Glomerular visceral epithelial cell (primary cell): Measurements from ENCODE around the gene SHC2.
"Not testable (repeated sequence)": the region's sequence is repeated elsewhere in the genome, so short reads cannot be mapped to it uniquely, and the experiment has no call there.

Experiments used
- DNase-seq: peaks from one replicate; pipeline ENCODE4 v3.0.0-alpha.2; 2016; ENCODE audit errors: extremely low spot score

The SHC2 gene

DNA sequence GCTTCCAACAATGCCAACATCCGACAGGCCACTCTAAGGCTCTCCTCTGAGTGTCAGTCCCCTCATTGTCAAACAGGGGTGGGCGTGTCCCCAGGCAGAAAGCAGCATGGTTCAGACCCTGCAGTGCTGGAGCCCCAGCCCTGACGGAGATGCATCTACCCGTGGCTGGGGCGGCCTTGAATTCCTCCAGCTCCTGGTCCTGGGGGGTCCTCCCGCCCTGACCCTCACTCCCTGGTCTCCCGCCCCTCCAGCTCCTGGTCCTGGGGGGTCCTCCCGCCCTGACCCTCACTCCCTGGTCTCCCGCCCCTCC is 38.0 kb downstream of the SHC2 start:
- DNase-seq: not testable (repeated sequence)

DNA sequence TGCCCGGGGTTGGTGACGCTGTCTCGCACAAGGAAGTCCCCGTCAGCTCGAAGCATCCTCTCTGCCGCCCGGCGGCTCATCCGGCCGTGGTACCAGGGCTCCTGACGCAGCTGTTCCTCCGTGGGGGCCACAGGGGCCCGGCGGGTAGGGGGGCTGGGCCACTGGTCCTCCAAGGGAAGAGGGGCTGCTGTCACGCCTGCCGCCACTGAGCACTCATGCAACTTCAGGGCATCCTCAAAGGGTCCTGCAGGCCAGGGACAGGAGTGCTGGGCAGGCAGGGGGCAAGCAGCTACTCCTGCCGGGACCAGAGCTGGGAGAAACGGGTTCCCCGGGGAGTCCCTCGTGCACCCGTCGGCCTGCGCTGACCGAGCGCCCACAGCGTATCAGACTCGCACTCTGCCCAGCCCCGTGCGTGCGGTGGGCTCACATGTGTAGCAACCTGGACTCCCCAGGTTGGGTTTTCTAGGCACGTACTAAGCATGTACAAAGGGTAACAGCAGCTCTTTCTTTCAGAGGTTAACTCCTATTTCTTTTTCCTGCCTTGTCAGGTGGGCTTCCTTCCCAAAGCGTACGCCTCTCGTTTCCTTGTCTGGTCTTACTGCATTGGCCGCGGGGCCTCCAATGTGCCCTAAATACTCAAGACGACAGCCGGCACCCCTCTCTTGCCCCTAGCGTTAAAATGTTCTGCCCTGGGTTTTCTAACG is 38.5 kb downstream of the SHC2 start:
- no peak for DNase-seq

DNA sequence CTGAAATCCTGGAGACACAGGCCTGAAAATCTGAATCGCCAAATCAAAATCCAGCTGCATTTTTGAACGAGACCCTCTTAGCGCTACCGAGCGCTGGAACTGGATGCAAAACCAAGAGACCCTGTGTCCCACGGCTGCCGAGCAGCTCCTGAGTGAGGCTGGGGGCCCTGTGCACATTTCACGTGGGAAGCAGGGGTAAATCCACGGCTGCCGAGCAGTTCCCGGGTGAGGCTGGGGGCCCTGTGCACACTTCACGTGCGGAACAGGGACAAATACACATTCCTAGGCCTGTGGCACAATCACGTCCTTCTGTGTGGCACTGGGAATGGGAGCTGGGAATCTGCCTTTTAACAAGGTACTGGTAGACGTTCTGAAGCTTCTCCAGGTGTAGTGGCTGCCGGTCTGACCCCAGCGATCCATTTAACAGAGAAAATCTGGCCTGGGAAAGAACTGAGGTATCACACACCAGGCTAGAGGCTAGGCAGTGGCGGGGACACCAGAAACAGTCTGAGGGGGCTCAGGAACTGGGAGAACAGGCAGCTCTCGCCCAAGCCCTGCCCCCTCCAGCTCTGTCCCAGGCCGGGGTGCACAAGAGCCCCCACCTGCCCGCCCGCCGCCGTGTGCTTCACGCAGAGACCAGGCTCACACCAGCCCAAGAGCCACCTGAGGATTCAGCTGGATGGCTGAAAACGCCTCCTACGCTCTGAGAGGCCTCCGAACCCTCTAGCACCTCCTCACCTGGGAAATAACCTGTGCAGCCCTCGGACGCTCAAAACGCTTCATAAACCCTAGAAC is 40.9 kb downstream of the SHC2 start:
- DNase-seq: no peak

DNA sequence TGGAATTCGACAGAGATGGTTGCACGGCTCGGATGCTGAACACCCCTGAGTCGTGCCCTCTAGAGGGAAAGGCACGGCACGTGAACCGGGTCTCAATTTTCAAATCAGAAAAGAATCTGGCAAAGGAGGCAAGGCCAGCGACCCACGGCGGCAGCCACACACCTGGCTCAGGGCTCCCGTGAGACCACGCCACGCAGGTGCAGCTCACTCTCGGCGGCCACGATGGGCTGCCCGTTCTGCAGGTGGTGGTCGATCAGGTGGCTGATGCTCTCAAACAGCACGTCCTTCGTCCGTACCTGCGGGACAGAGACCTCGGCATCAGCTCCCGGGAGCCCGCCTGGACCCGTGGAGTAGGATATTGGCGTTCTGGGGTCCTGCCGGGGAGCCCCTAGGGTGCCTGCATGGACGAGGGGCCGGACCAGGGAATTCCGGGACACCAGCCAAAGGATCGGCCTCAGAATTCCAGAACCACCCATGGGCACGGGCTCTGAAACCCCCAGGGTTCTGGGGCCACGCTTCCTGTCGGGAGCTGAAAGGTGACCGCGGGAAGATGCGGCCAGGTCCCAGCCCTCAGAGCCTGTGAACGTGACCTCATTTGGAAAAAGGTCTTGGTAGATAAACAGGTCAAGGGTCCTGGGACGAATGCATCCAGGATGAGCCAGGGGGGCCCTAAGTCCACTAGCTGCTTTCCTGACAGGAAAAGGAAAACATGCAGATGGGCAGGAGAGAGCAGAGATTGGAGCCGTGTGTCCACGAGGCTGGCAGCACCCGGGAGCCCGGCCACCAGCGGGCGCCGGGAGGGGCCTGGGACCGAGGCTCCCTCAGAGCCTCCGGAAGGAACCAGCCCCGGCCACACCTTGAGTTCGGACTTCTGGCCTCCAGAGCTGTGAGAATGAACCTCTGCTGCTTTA is 41.8 kb downstream of the SHC2 start:
- DNase-seq: no peak

DNA sequence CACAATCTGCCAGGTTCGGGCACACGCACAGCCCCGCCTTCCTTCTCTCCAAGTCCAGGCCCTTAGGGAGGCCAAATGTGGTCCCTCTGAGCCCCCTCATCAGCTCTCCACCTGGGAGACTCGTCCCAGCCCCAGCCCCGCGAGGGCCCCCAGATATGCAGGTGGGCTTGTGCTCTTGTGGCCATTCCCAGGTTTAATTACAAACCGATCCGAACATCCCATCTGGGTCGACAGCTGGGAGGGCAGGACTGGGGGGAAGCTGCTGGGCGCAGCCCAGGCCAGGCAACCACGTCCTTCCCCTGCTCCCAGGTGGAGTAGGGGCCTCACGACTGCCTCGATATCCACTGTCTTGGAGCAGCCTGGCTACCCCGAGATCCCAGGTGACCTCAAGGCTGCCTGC is 44.4 kb downstream of the SHC2 start:
- no peak for DNase-seq

DNA sequence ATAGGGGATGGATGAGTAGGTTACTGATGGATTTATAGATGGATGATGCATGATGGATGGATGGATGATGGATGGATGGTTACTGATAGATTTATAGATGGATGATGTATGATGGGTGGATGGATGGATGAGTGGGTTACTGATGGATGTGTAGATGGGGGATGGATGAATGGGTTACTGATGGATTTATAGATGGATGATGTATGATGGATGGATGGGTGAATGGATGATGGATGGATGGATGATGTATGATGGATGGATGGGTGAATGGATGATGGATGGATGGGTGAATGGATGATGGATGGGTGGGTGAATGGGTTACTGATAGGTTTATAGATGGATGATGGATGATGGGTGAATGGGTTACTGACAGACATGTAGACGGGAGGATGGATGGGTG is 45.5 kb downstream of the SHC2 start:
- DNase-seq: no peak

DNA sequence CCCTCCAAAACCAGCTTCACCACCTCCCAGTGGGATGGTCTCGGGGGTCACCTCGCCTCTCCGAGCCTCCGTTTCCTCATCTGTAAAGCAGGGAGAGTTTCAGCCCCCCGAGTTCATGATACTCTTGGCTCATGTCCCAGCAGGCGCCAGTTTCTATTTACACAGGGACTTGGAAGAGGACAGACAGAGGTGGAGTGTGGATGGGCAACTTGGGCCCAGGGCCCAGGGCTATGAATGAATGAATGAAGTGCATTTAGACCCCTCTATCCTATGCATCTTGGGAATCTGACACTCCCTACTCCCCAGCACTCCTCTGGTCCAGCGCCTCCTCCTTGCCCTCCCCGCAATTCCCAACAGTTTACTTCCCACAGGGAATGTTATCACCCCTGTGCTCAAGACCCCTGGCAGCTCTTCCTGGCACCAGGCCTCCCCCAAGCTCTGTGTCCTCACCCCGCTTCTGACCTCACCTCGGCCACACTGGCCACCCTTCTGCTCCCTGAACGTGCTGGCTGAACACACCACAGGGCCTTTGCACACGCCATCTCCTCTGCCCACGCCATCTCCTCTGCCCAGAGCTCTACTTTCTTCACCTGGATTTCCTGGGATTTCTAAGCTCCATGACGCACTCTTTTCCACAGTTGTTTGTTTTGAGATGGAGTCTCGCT is 46.9 kb downstream of the SHC2 start:
- DNase-seq: no peak

DNA sequence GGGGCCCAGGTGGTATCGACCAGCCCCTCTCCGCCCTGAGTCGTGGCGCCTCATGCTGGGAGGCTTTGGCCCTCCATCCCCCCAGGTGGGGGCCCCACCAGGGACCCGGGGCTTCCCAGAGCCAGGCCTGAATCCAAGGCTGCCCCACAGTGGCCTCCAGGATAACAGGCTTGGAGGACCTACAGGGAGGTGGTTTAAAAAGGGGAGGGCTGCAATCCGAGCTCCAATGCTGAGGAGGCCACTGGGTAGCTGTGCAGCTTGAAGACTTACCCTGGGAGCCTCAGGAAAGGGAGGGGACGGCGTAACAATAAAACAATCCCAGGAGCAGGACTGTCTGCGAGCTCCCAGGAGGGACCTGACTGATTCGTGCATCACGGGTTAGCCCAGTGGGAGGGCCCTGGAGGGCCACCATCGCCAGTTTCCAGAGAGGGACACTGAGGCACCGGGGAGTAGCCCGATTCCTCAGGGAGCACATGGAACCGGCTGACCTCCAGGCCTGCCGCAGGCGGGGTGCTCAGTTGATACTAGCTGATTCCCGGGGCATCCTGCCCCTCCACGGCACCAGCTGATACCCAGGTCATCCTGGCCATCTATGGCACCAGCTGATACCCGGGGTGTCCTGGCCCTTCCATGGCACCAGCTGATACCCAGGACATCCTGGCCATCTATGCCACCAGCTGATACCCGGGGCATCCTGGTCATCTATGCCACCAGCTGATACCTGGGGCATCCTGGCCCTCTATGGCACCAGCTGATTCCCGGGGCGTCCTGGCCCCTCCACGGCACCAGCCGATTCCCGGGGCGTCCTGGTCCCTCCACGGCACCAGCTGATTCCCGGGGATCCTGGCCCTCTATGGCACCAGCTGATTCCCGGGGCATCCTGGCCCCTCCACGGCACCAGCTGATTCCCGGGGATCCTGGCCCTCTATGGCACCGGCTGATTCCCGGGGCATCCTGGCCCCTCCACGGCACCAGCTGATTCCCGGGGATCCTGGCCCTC is 48.2 kb downstream of the SHC2 start:
- DNase-seq: no peak

DNA sequence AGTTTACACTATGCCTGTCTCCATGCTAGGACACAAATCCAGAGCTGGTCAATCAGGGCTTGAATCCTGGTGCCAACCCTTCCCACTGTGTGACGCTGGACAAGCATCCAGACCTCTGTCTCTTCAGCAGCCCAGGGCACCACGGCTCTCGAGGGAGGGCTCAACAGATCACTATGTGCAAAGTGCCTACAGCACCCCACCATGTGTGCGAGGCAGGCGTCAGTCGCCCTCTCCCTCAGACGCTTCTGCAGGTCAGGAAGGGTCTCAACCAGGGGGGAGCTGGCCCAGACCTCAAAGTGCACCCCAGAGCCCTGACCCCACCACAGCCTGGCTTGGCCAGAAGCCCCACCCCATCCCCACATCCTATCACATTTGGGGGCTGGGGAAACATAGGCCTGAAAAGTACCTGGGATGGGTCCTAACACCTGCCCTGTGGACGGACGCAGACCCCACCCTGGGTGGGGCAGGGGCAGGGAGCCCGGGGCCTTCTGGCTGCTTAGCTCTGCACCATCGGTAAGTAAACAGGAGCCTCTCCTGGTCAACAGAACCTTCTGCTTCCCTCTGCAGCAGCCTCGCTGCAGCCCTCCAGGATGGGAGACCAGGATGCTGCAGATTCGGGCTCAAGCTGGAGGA is 49.0 kb downstream of the SHC2 start:
- DNase-seq: no peak

DNA sequence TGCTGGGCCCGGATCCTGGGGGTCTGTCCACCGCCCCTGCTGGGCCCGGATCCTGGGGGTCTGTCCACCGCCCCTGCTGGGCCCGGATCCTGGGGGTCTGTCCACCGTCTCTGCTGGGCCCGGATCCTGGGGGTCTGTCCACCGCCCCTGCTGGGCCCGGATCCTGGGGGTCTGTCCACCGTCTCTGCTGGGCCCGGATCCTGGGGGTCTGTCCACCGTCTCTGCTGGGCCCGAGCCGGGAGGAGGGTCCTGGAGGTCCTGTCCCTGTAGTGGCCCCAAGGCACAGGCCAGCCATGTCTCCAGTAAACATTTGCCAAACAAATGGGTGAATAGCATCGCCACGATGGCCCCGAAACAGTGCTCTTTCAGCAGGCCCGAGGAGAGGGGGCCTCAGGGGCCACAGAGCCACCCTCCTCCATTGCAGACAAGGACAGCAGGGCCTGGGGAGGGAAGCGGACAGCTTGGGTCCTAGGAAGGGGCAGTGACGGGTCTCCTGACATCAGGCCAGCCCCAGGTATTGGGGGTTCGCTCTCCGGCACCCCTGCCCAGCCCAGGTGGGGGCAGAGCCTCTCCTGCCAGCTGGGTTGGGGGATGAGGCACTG is 49.6 kb downstream of the SHC2 start:
- not testable (repeated sequence) for DNase-seq

DNA sequence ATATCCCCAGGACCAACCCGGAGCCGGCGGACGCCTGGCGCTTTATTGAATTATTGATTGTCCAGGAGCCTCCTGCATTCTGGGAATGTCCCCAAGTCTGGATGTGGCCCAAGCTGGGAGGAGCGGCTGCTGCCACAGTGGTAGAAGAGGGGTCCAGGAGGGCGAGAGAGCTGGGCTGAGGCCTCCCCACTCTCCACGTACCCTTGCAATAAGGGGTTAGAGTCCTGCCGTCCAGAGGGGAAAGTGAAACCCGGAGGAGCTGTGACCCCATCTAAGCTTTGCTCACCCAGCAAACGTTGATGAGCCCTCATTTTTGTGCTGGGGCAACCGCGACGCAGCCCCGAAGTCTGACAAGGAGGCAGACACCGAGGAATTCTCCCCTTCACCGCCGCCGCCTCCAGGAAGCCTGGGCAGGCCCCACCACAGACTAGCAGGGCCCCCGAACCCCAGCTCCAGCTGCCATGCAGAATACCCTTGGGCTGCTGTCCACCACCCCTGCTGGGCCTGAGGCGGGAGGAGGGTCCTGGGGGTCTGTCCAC is 50.5 kb downstream of the SHC2 start:
- DNase-seq: no peak

DNA sequence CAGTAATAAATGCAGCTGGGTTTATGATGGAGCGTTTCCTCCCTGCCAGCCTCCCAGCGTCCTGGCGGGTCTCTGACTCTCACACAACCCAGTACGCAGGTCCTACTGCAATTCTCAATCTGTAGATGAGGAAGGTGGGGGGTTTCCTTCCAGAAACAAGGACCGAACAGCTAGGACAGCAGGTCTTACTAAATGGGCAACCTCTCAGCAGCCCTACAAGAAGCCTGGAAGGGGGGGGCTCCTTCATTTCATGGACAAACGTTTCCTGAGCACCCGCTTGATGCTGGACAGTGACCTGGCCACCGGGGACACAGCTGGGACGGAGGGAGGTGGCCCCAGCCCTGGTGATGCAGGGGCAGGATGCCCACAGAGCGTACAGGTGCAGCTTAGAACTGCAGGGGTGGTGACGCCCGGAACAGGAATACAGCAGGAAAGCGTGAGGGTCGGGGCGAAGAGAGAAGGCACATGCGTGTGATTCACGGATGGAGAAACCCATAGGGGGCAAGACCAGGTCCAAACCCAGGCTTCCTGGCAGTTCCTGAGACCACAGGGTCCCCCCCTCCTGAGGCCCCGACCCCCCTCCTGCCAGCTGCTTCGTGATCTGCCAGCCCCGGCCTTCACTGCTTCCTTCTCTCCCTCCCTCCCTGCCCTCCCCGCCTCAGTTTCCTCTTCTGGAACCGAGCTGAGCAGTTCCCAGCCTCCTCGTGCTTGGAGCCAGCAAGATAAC is 51.2 kb downstream of the SHC2 start:
- no peak for DNase-seq

DNA sequence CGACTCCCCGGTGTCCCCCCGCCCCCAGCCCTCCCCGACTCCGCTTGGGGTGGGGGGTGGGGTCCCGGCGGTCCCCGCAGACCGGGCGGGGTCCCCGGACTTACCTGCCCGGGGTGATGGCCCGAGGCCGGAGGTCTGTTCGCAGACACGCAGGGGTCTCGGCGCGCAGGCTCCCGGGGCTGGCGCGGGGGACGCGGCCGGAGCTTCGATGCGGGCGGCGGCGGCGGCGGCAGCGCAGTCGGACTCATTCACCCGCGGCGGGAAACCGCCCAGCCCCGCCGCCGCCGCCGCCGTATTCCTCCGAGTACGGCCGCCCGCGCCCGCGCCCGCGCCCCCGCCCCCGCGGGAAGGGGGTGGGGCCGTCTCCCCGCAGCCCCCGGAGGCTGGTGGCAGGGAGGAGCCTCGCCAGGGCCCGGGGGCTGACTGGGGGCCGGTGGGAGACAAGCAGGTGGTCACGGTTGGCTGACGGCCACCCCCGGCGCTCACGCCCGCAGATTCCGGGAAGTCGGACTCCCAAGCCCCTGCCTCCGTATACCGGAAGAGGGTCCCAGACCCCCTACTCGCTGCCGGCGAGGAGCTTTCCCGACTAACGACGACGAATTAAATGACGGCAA is 51.8 kb downstream of the SHC2 start, which contains the start of gene C2CD4C:
TSS of gene C2CD4C (minus strand) at position 246 of the 614 bp plus-strand sequence. CDS start 786 bp downstream, outside the sequence.
- DNase-seq: no peak

DNA sequence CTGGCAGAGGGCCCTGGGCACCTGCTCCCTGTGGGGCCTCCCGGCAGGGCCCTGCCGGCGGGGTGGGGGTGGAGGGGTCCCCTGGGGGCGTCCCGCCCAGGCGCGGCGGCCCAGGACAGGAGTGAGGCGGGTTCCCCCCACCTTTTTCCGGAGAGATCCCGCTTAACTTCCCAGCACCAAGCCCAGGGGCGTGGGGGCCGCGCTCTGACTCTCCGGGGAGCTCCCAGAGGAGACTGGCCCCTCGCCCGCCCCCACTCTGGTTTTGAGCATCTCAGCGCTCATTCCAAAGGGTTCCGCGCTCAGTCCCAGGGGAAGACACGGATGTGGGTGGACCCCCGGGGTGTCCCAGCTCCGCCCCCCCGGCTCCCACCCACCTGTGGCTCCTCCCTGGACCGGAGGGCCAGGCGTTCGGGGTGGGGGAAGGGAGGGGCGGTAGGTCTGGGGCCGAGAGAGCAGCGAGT is 52.4 kb downstream of the SHC2 start:
- no peak for DNase-seq

DNA sequence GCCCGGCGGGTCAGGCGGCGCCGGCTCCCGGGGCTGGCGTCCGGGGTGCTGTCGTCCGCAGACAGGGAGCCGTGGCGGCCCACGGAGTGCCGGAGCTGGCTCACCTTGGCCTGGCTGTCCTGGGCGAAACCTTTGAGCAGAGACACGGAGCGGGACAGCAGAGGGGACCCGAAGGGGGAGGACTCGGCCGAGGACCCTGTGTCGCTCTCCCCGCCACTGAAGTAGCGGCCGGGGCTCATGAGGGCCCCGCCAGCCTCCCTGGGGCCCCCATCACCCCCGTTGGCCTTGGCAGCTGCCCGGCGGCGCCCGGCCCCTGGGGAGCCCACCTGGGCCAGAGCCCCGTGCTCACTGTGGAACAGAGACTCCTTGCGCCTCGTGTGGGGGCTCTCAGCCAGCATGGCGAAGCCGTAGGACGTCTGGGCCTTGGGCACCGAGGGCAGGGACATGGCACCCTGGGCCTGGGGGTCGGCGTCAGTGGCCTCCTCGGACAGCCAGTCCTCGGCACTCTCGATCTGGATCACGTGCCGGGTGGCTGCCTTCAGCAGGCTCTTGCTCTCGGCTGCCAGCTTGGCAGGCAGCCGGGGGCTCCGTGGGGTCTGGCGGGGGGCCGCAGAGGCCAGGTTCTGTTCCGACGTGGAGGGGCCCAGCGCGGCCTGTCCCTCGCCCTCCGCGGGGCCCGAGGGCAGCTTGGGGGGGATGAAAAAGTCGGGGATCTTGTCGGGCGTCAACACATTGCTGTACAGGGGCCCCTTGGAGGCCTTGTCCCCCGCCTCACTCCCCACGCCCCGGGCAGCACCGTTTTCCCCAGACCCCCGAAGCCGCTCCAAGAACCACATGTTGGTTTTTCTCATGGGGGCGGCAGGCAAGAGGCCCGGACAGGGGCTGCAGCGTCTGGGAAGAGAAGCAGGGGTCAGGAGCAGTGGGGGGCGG is 53.1 kb downstream of the SHC2 start:
- no peak for DNase-seq

DNA sequence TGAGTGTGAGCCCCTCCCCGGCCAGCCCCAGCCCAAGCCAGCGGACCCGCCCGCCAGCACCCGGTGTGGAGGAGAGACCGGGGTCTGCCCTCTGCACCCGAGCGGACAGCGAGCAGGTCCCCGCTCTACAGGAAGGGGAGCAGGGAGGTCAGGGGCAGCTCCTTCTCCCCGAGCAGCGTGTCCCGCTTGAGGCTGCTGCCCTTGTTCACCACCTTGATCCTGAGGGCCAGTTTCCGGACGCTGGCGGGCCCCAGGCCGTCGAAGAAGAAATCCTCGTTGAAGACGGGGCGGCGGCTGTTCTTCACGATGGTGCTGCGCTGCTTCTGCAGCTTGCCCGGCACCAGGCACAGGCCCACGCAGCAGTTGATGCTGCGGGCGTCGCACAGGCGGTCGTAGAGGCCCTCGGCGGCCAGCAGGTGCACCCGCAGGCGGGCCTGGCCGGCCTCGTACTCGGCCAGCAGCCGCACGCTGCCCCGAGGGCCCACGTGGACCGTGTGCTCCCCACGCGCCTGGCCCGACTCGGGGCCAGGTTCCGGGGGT is 53.8 kb downstream of the SHC2 start:
- DNase-seq: no peak
